Osteocyte (in vitro differentiated cells): Measurements from ENCODE around the gene C1orf105. TPM values are rescaled to one million over a fixed set of nuclear protein-coding genes. Genes with fewer than 3 reads are reported as not detected.
A peak's percentile ranks its signal among the peaks of the same experiment; 100 is the strongest.
"Not testable (repeated sequence)": the region's sequence is repeated elsewhere in the genome, so short reads cannot be mapped to it uniquely, and the experiment has no call there.

Source experiments
- DNase-seq: peaks from one replicate; pipeline ENCODE4 v3.0.0; 2021; ENCODE audit warnings: mixed read lengths; ENCODE audit not compliant: unreplicated experiment; ENCODE audit errors: extremely low spot score
- H3K27ac Mint-ChIP-seq: one replicate; pipeline ENCODE4 v1.8.0; 2021; ENCODE audit warnings: mild to moderate bottlenecking, mixed read lengths; ENCODE audit not compliant: unreplicated experiment
- H3K27me3 Mint-ChIP-seq: one replicate; pipeline ENCODE4 v1.8.0; 2021; ENCODE audit warnings: mixed read lengths; ENCODE audit not compliant: unreplicated experiment
- H3K36me3 Mint-ChIP-seq: one replicate; pipeline ENCODE4 v1.8.0; 2021; ENCODE audit warnings: mixed read lengths; ENCODE audit not compliant: unreplicated experiment
- H3K4me1 Mint-ChIP-seq: one replicate; pipeline ENCODE4 v1.8.0; 2021; ENCODE audit warnings: mixed read lengths; ENCODE audit not compliant: unreplicated experiment
- H3K4me3 Mint-ChIP-seq: one replicate; pipeline ENCODE4 v1.8.0; 2021; ENCODE audit warnings: mild to moderate bottlenecking, moderate library complexity, mixed read lengths; ENCODE audit not compliant: unreplicated experiment
- H3K9me3 Mint-ChIP-seq: one replicate; pipeline ENCODE4 v1.8.0; 2021; ENCODE audit warnings: mixed read lengths; ENCODE audit not compliant: unreplicated experiment
- CTCF ChIP-seq: fragments of 200-600 bp; sonication (generic); IDR thresholded peaks from 2 replicates; pipeline ENCODE4 v1.5.0; 2021; ENCODE audit warnings: antibody characterized with exemption, mild to moderate bottlenecking, moderate library complexity
- total RNA-seq: library from RNA; stranded (reverse); gene quantifications from 2 replicates; pipeline ENCODE4 v1.2.1, GENCODE V29; 2021

The C1orf105 gene
- total RNA-seq, 1 donor from 2014 or later, result not detected

- Mint-ChIP-seq H3K27me3 (no peaks in the 10 kb centered on the region), H3K27ac (no peak overlapping the region), H3K36me3 (peaks cover 5% of the 10 kb centered on the region), H3K4me3 (no peak overlapping the region), H3K4me1 (peaks cover 1% of the 10 kb centered on the region), H3K9me3 (peaks cover 5% of the 10 kb centered on the region)
- TF ChIP-seq CTCF, result no peak
- DNase-seq, result no peak
These were observed 9.6 kb downstream of the C1orf105 start for GRCh38 chr1:172430128-172430454.

- H3K27ac Mint-ChIP-seq, result no peak overlapping the region
These were observed 10.7 kb downstream of the C1orf105 start for GRCh38 chr1:172431204-172431603.

GRCh38 chr1:172431721-172432192, 11.3 kb downstream of the C1orf105 start:
- Mint-ChIP-seq H3K27ac (no peak overlapping the region), H3K27me3 (no peaks in the 10 kb centered on the region), H3K36me3 (peaks cover 9% of the 10 kb centered on the region), H3K4me3 (no peak overlapping the region), H3K9me3 (peaks cover 5% of the 10 kb centered on the region), H3K4me1 (peaks cover 1% of the 10 kb centered on the region)
- no peak for DNase-seq
- TF ChIP-seq CTCF, result no peak

More at GRCh38 chr1:172431204-172431603, 10.7 kb downstream of the C1orf105 start:
- Mint-ChIP-seq H3K9me3 (peaks cover 5% of the 10 kb centered on the region), H3K36me3 (peaks cover 8% of the 10 kb centered on the region), H3K27me3 (no peaks in the 10 kb centered on the region), H3K4me3 (no peak overlapping the region), H3K4me1 (peaks cover 1% of the 10 kb centered on the region)
- TF ChIP-seq CTCF, result no peak
- DNase-seq, result no peak

GRCh38 chr1:172437183-172437582, 16.7 kb downstream of the C1orf105 start:
- DNase-seq, H3K9me3 Mint-ChIP-seq, H3K27me3 Mint-ChIP-seq, H3K27ac Mint-ChIP-seq, H3K4me3 Mint-ChIP-seq: not testable (repeated sequence)
- Mint-ChIP-seq H3K36me3 (peaks cover 30% of the 10 kb centered on the region), H3K4me1 (peaks cover 13% of the 10 kb centered on the region)

GRCh38 chr1:172442404-172442803, 21.9 kb downstream of the C1orf105 start:
- H3K4me3 Mint-ChIP-seq, result peak overlapping the region; percentile 43
- H3K4me1 Mint-ChIP-seq, result peaks cover 25% of the 10 kb centered on the region
- H3K27ac Mint-ChIP-seq, result no peak overlapping the region
- peaks cover 24% of the 10 kb centered on the region for H3K36me3 Mint-ChIP-seq
- DNase-seq, result no peak
- H3K27me3 Mint-ChIP-seq, result no peaks in the 10 kb centered on the region
- peaks cover 5% of the 10 kb centered on the region for H3K9me3 Mint-ChIP-seq
- TF ChIP-seq CTCF, result no peak
